SK-N-SH (cell line): ENCODE measurements around the gene NKX1-1.

ENCODE experiments used
- EZH2phosphoT487 ChIP-seq: fragments of 200-600 bp; sonication (generic); IDR thresholded peaks from 2 replicates; pipeline ENCODE4 v1.6.1; 2017; ENCODE audit warnings: low read depth, mixed run types, mild to moderate bottlenecking, antibody characterized with exemption, moderate library complexity, borderline replicate concordance
- FOXJ3 ChIP-seq: sonication (generic); formaldehyde crosslinking; IDR thresholded peaks from 2 replicates; pipeline ENCODE4 v1.5.1; 2020; ENCODE audit warnings: mild to moderate bottlenecking, missing genetic modification reagents
- FOXM1 ChIP-seq: IDR thresholded peaks from 2 replicates; pipeline ENCODE4 v1.4.0; 2012; ENCODE audit warnings: low read depth, mild to moderate bottlenecking
- NRF1 ChIP-seq: IDR thresholded peaks from 2 replicates; pipeline ENCODE4 v1.6.1; 2012; ENCODE audit warnings: low read depth, mild to moderate bottlenecking, low read length
- POLR2AphosphoS5 ChIP-seq: IDR thresholded peaks from 2 replicates; pipeline ENCODE4 v1.6.1; 2012; ENCODE audit warnings: low read depth, low read length
- TAF1 ChIP-seq: IDR thresholded peaks from 2 replicates; pipeline ENCODE4 v1.6.1; 2012; ENCODE audit warnings: low read depth, mild to moderate bottlenecking, low read length, moderate library complexity, borderline replicate concordance
- YY1 ChIP-seq: IDR thresholded peaks from 2 replicates; pipeline ENCODE4 v1.4.0; 2012; ENCODE audit warnings: low read depth, mild to moderate bottlenecking
- TF ChIP-seq, protein P1 (sequence below): fragments of 200-600 bp; sonication (generic); IDR thresholded peaks from 2 replicates; pipeline ENCODE4 v1.6.1; 2017; ENCODE audit warnings: antibody characterized with exemption, mild to moderate bottlenecking, moderate library complexity
- TF ChIP-seq, protein P2 (sequence below): fragments of 150-350 bp; IDR thresholded peaks from 2 replicates; pipeline ENCODE4 v1.6.1; 2016; ENCODE audit warnings: mild to moderate bottlenecking, low read depth, low read length
- TF ChIP-seq, protein P3 (sequence below): IDR thresholded peaks from 2 replicates; pipeline ENCODE4 v1.4.0; 2012; ENCODE audit warnings: low read depth

DNA sequence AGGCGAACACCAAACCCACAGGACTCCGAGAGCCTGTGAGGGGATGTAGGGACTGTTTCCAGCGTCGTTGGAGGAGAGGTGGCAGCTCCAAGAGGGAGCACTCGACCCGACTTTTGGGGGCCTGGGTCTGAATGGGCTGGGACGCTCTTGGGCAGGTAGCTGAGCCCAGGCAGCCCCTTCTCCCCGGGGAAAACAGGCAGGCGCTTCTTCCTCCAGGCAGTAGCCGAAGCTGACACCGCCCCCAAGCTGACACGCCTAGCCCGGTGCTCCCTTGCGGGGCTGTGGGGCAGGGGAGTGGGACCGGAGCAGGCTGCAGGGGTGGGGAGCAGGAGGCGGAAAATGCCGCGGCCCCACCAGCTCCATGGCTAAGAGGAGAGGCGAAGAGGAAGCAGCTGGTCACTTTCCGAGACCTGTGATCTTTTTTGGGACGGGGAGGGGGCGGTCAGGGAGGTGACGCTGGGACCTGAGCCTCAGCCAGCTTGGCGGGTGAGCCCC, 4.2 kb downstream of the NKX1-1 start:
- TF ChIP-seq FOXM1 (no peak), TAF1 (no peak), EZH2phosphoT487 (no peak), FOXJ3 (CRISPR knock-in tag) (no peak), YY1 (no peak), POLR2AphosphoS5 (no peak), NRF1 (no peak)
- TF ChIP-seq, protein P1, sequence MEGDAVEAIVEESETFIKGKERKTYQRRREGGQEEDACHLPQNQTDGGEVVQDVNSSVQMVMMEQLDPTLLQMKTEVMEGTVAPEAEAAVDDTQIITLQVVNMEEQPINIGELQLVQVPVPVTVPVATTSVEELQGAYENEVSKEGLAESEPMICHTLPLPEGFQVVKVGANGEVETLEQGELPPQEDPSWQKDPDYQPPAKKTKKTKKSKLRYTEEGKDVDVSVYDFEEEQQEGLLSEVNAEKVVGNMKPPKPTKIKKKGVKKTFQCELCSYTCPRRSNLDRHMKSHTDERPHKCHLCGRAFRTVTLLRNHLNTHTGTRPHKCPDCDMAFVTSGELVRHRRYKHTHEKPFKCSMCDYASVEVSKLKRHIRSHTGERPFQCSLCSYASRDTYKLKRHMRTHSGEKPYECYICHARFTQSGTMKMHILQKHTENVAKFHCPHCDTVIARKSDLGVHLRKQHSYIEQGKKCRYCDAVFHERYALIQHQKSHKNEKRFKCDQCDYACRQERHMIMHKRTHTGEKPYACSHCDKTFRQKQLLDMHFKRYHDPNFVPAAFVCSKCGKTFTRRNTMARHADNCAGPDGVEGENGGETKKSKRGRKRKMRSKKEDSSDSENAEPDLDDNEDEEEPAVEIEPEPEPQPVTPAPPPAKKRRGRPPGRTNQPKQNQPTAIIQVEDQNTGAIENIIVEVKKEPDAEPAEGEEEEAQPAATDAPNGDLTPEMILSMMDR, result no peak
- TF ChIP-seq, protein P2, sequence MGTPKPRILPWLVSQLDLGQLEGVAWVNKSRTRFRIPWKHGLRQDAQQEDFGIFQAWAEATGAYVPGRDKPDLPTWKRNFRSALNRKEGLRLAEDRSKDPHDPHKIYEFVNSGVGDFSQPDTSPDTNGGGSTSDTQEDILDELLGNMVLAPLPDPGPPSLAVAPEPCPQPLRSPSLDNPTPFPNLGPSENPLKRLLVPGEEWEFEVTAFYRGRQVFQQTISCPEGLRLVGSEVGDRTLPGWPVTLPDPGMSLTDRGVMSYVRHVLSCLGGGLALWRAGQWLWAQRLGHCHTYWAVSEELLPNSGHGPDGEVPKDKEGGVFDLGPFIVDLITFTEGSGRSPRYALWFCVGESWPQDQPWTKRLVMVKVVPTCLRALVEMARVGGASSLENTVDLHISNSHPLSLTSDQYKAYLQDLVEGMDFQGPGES, result no peak
- TF ChIP-seq, protein P3, sequence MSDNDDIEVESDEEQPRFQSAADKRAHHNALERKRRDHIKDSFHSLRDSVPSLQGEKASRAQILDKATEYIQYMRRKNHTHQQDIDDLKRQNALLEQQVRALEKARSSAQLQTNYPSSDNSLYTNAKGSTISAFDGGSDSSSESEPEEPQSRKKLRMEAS, result no peak
